ENCODE measurements around the gene NLRC5.

- TF ChIP-seq, protein P1, sequence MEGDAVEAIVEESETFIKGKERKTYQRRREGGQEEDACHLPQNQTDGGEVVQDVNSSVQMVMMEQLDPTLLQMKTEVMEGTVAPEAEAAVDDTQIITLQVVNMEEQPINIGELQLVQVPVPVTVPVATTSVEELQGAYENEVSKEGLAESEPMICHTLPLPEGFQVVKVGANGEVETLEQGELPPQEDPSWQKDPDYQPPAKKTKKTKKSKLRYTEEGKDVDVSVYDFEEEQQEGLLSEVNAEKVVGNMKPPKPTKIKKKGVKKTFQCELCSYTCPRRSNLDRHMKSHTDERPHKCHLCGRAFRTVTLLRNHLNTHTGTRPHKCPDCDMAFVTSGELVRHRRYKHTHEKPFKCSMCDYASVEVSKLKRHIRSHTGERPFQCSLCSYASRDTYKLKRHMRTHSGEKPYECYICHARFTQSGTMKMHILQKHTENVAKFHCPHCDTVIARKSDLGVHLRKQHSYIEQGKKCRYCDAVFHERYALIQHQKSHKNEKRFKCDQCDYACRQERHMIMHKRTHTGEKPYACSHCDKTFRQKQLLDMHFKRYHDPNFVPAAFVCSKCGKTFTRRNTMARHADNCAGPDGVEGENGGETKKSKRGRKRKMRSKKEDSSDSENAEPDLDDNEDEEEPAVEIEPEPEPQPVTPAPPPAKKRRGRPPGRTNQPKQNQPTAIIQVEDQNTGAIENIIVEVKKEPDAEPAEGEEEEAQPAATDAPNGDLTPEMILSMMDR (IDR thresholded peaks at IDR 0.05 in 8 of 11, conservative IDR thresholded peaks at IDR 0.05 in 3 of 11): no peak
- TF ChIP-seq POLR2AphosphoS5 (IDR thresholded peaks at IDR 0.05) (peak in 2 of 3 donors; percentile 73 to 80), POLR2A (IDR thresholded peaks at IDR 0.05) (no peak)
Observed at GRCh38 chr16:56946767-56947603, 42.4 kb upstream of the NLRC5 start.

All from spleen (tissue), 7 donors.